IMR-90 (cell line): ENCODE measurements around the gene CMTR1.

Source experiments
- BHLHE40 ChIP-seq: fragments of 150-350 bp; IDR thresholded peaks from 2 replicates; pipeline ENCODE4 v1.6.1; 2016; ENCODE audit warnings: mild to moderate bottlenecking, low read depth, low read length
- CEBPB ChIP-seq: IDR thresholded peaks from 2 replicates; pipeline ENCODE4 v1.6.1; 2012; ENCODE audit warnings: low read depth, low read length, improper control_type of control experiment
- CHD1 ChIP-seq: IDR thresholded peaks from 2 replicates; pipeline ENCODE4 v1.6.1; 2012; ENCODE audit warnings: low read depth, low read length, improper control_type of control experiment
- CTCF ChIP-seq: conservative IDR thresholded peaks from 2 replicates; pipeline ENCODE4 v1.5.1; 2012; ENCODE audit warnings: mild to moderate bottlenecking, low read depth, low read length, improper control_type of control experiment
- MXI1 ChIP-seq: IDR thresholded peaks from 2 replicates; pipeline ENCODE4 v1.6.1; 2012; ENCODE audit warnings: low read depth, mild to moderate bottlenecking, low read length, moderate library complexity, borderline replicate concordance
- POLR2A ChIP-seq: IDR thresholded peaks from 2 replicates; pipeline ENCODE4 v1.6.1; 2012; ENCODE audit warnings: mild to moderate bottlenecking, low read depth, low read length
- RCOR1 ChIP-seq: IDR thresholded peaks from 2 replicates; pipeline ENCODE4 v1.6.1; 2012; ENCODE audit warnings: mild to moderate bottlenecking, low read length, improper control_type of control experiment; ENCODE audit not compliant: insufficient replicate concordance
- SMC3 ChIP-seq: fragments of 150-350 bp; IDR thresholded peaks from 2 replicates; pipeline ENCODE4 v1.6.1; 2016; ENCODE audit warnings: low read depth, mild to moderate bottlenecking, antibody characterized with exemption, low read length, moderate library complexity
- USF2 ChIP-seq: fragments of 150-350 bp; IDR thresholded peaks from 2 replicates; pipeline ENCODE4 v1.6.1; 2017; ENCODE audit warnings: mild to moderate bottlenecking, antibody characterized with exemption, low read length, low read depth

- TF ChIP-seq CTCF (no peak), BHLHE40 (no peak), POLR2A (no peak), MXI1 (no peak), SMC3 (no peak), CEBPB (no peak), CHD1 (no peak), RCOR1 (no peak), USF2 (no peak)
These were observed 67.2 kb downstream of the CMTR1 start for GRCh38 chr6:37500294-37500608.
